ENCODE measurements around the gene GPR108.
A peak's percentile ranks its signal among the peaks of the same experiment; 100 is the strongest.

The GPR108 gene

GRCh38 chr19:6736169-6736916, 1.0 kb downstream of the GPR108 start:
- DNase-seq, result peak; percentile 8

- DNase-seq, result no peak
These were observed 2.0 kb downstream of the GPR108 start for GRCh38 chr19:6735181-6735911.

GRCh38 chr19:6734096-6734696, 3.2 kb downstream of the GPR108 start:
- DNase-seq, result no peak

- DNase-seq, result no peak
These were observed 3.9 kb downstream of the GPR108 start for GRCh38 chr19:6733338-6734095.

GRCh38 chr19:6732803-6733337, 4.5 kb downstream of the GPR108 start:
- DNase-seq, result no peak

- DNase-seq, result no peak
These were observed 5.6 kb downstream of the GPR108 start for GRCh38 chr19:6731822-6732221.

- DNase-seq, result no peak
These were observed 6.3 kb downstream of the GPR108 start for GRCh38 chr19:6730941-6731670.

- DNase-seq, result no peak
These were observed 7.1 kb downstream of the GPR108 start for GRCh38 chr19:6730153-6730804.

GRCh38 chr19:6729573-6730152, 7.7 kb downstream of the GPR108 start:
- DNase-seq, result no peak

GRCh38 chr19:6728346-6728745, 9.0 kb downstream of the GPR108 start:
- DNase-seq, result no peak

- DNase-seq, result no peak
These were observed 11.7 kb downstream of the GPR108 start for GRCh38 chr19:6725513-6726231.

- no peak for DNase-seq
These were observed 12.5 kb downstream of the GPR108 start for GRCh38 chr19:6724631-6725492.

- DNase-seq, result no peak
These were observed 13.6 kb downstream of the GPR108 start for GRCh38 chr19:6723738-6724137.

- no peak for DNase-seq
These were observed 14.2 kb downstream of the GPR108 start for GRCh38 chr19:6723108-6723618.

- DNase-seq, result no peak
These were observed 15.6 kb downstream of the GPR108 start for GRCh38 chr19:6721773-6722172.

GRCh38 chr19:6721138-6721474, 16.3 kb downstream of the GPR108 start:
- DNase-seq, result no peak

GRCh38 chr19:6720369-6721137, 16.8 kb downstream of the GPR108 start, which contains the start of gene C3:
Gene C3 (minus strand): TSS chr19:6720650. CDS start chr19:6720589, 61 bp downstream.
- DNase-seq, result no peak

- no peak for DNase-seq
These were observed 17.4 kb downstream of the GPR108 start for GRCh38 chr19:6719992-6720368.

GRCh38 chr19:6719540-6719861, 17.9 kb downstream of the GPR108 start:
- no peak for DNase-seq

Data from NCI-H748 treated with DMSO at 0.1 percent for 48 hours (cell line).